SIG-M5 treated with dmso at 0.1 percent for 504 hours (cell line): Measurements from ENCODE around the gene PDE4D.

Experiments
- DNase-seq: peaks from one replicate; lab custom pipeline; 2025; ENCODE audit not compliant: unreplicated experiment; lab: John Stamatoyannopoulos, UW

Gene PDE4D

GRCh38 chr5:59241119-59241518 is 652.4 kb downstream of the PDE4D start:
- DNase-seq, result no peak

- no peak for DNase-seq
These were observed 655.2 kb downstream of the PDE4D start for GRCh38 chr5:59238126-59238902.

GRCh38 chr5:59236986-59237385 is 656.5 kb downstream of the PDE4D start:
- no peak for DNase-seq

GRCh38 chr5:59236448-59236847 is 657.1 kb downstream of the PDE4D start:
- no peak for DNase-seq

- no peak for DNase-seq
These were observed 659.3 kb downstream of the PDE4D start for GRCh38 chr5:59234236-59234635.

- DNase-seq, result no peak
These were observed 662.1 kb downstream of the PDE4D start for GRCh38 chr5:59231221-59231931.

- DNase-seq, result no peak
These were observed 670.6 kb downstream of the PDE4D start for GRCh38 chr5:59222687-59223511.

GRCh38 chr5:59221769-59222168 is 671.8 kb downstream of the PDE4D start:
- no peak for DNase-seq

- peak; percentile 27 for DNase-seq
These were observed 675.0 kb downstream of the PDE4D start for GRCh38 chr5:59218424-59219045.

- DNase-seq, result no peak
These were observed 676.7 kb downstream of the PDE4D start for GRCh38 chr5:59216841-59217240.

- DNase-seq, result no peak
These were observed 680.9 kb downstream of the PDE4D start for GRCh38 chr5:59212596-59212995.

- DNase-seq, result no peak
These were observed 683.7 kb downstream of the PDE4D start for GRCh38 chr5:59209758-59210359.

GRCh38 chr5:59208474-59208873 is 685.1 kb downstream of the PDE4D start:
- DNase-seq, result no peak

GRCh38 chr5:59207401-59207800 is 686.1 kb downstream of the PDE4D start:
- no peak for DNase-seq

- DNase-seq, result no peak
These were observed 687.4 kb downstream of the PDE4D start for GRCh38 chr5:59206132-59206581.

GRCh38 chr5:59204114-59204897 is 689.2 kb downstream of the PDE4D start:
- no peak for DNase-seq

GRCh38 chr5:59199868-59200267 is 693.7 kb downstream of the PDE4D start:
- no peak for DNase-seq

GRCh38 chr5:59198832-59199231 is 694.7 kb downstream of the PDE4D start:
- DNase-seq, result no peak

- DNase-seq, result no peak
These were observed 695.2 kb downstream of the PDE4D start for GRCh38 chr5:59198365-59198764.

- no peak for DNase-seq
These were observed 695.6 kb downstream of the PDE4D start for GRCh38 chr5:59197911-59198310.
